Mesothelial cell of epicardium (in vitro differentiated cells): ENCODE measurements around the gene SRRM2. TPM values are rescaled to one million over a fixed set of nuclear protein-coding genes. Genes with fewer than 3 reads are reported as not detected.

Experiments used
- DNase-seq, 2 experiments: peaks; one replicate each; pipeline ENCODE4 v3.0.0; 2021; ENCODE audit warnings: low spot score in 2 of 2; ENCODE audit not compliant: unreplicated experiment in 2 of 2
- H3K27ac Mint-ChIP-seq: 2 replicates; pipeline ENCODE4 v1.8.0; 2021; ENCODE audit warnings: mixed read lengths
- H3K27me3 Mint-ChIP-seq: 2 replicates; pipeline ENCODE4 v1.8.0; 2021; ENCODE audit warnings: low read depth, mixed read lengths
- H3K36me3 Mint-ChIP-seq: 2 replicates; pipeline ENCODE4 v1.8.0; 2021; ENCODE audit warnings: mixed read lengths
- H3K4me1 Mint-ChIP-seq: 2 replicates; pipeline ENCODE4 v1.8.0; 2021; ENCODE audit warnings: mixed read lengths
- H3K4me3 Mint-ChIP-seq: 2 replicates; pipeline ENCODE4 v1.8.0; 2021; ENCODE audit warnings: mild to moderate bottlenecking, moderate library complexity, mixed read lengths
- H3K9me3 Mint-ChIP-seq: 2 replicates; pipeline ENCODE4 v1.8.0; 2021; ENCODE audit warnings: mixed read lengths
- total RNA-seq: library from RNA; stranded (reverse); gene quantifications from 3 replicates; pipeline ENCODE4 v1.2.1, GENCODE V29; 2021
- TF ChIP-seq, protein P1 (sequence below): fragments of 200-600 bp; sonication (generic); IDR thresholded peaks from one replicate; pipeline ENCODE4 v1.5.0; 2021; ENCODE audit warnings: antibody characterized with exemption; ENCODE audit not compliant: unreplicated experiment

The SRRM2 gene
- total RNA-seq, 1 donor from 2014 or later = 854 TPM

- TF ChIP-seq, protein P1, sequence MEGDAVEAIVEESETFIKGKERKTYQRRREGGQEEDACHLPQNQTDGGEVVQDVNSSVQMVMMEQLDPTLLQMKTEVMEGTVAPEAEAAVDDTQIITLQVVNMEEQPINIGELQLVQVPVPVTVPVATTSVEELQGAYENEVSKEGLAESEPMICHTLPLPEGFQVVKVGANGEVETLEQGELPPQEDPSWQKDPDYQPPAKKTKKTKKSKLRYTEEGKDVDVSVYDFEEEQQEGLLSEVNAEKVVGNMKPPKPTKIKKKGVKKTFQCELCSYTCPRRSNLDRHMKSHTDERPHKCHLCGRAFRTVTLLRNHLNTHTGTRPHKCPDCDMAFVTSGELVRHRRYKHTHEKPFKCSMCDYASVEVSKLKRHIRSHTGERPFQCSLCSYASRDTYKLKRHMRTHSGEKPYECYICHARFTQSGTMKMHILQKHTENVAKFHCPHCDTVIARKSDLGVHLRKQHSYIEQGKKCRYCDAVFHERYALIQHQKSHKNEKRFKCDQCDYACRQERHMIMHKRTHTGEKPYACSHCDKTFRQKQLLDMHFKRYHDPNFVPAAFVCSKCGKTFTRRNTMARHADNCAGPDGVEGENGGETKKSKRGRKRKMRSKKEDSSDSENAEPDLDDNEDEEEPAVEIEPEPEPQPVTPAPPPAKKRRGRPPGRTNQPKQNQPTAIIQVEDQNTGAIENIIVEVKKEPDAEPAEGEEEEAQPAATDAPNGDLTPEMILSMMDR = no peak
- peaks cover 8% of the 10 kb centered on the region for H3K9me3 Mint-ChIP-seq
- H3K4me3 Mint-ChIP-seq = no peak overlapping the region
- H3K27me3 Mint-ChIP-seq = peaks cover 19% of the 10 kb centered on the region
- no peaks in the 10 kb centered on the region for H3K36me3 Mint-ChIP-seq
- H3K27ac Mint-ChIP-seq = no peak overlapping the region
- no peaks in the 10 kb centered on the region for H3K4me1 Mint-ChIP-seq
- DNase-seq = no peak
Observed at GRCh38 chr16:2798723-2799204, 46.3 kb downstream of the SRRM2 start.

DNA sequence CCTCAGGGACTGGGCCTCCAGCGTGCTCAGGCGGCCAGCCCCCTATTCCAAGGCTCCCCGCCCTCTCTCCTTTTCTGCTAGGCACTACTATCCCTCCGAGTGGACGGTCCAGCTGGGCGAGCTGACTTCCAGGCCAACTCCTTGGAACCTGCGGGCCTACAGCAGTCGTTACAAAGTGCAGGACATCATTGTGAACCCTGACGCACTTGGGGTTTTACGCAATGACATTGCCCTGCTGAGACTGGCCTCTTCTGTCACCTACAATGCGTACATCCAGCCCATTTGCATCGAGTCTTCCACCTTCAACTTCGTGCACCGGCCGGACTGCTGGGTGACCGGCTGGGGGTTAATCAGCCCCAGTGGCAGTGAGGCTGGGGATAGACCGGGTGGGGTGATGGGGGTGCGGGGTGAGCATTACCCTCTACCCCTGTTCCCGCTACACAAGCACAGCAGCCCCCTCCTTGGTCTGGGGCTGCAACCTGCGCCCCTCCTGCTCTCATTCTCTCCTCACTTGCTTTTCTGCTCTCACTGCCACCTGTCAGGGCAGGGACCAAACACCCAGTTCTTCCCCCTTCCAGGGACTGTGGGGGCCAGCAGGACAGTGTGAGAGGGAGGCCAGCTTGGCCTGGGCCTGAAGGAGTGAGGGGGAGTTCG, 46.9 kb downstream of the SRRM2 start:
- no peaks in the 10 kb centered on the region for H3K36me3 Mint-ChIP-seq
- no peak overlapping the region for H3K27ac Mint-ChIP-seq
- peaks cover 17% of the 10 kb centered on the region for H3K27me3 Mint-ChIP-seq
- H3K4me1 Mint-ChIP-seq = no peaks in the 10 kb centered on the region
- TF ChIP-seq, protein P1 = no peak
- H3K9me3 Mint-ChIP-seq = peaks cover 12% of the 10 kb centered on the region
- H3K4me3 Mint-ChIP-seq = no peak overlapping the region
- DNase-seq = no peak

DNA sequence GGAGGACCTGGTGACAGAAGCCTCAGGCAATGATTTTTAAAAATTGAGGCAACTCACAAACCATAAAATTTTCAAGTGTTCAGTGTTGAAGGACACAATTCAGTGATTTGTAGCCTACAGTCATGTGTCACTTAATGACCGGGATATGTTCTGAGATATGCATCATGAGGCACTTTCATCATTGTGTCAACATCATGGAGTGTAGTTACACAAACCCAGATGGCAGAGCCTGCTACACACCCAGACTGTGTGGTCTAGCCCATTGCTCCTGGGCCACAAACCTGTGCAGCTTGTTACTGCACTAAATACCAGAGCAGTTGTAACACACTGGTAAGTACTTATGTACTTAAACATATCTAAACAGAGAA, 47.4 kb downstream of the SRRM2 start:
- no peaks in the 10 kb centered on the region for H3K4me1 Mint-ChIP-seq
- TF ChIP-seq, protein P1 = no peak
- H3K9me3 Mint-ChIP-seq = peaks cover 15% of the 10 kb centered on the region
- no peaks in the 10 kb centered on the region for H3K36me3 Mint-ChIP-seq
- H3K4me3 Mint-ChIP-seq = no peak overlapping the region
- no peak for DNase-seq
- H3K27ac Mint-ChIP-seq = no peak overlapping the region
- H3K27me3 Mint-ChIP-seq = peaks cover 14% of the 10 kb centered on the region

GRCh38 chr16:2803545-2804195, 51.2 kb downstream of the SRRM2 start:
- H3K9me3 Mint-ChIP-seq = peaks cover 19% of the 10 kb centered on the region
- TF ChIP-seq, protein P1 = no peak
- no peak overlapping the region for H3K27ac Mint-ChIP-seq
- peaks cover 13% of the 10 kb centered on the region for H3K27me3 Mint-ChIP-seq
- no peaks in the 10 kb centered on the region for H3K36me3 Mint-ChIP-seq
- no peak for DNase-seq
- no peak overlapping the region for H3K4me3 Mint-ChIP-seq
- H3K4me1 Mint-ChIP-seq = no peaks in the 10 kb centered on the region

GRCh38 chr16:2804728-2805127, 52.3 kb downstream of the SRRM2 start:
- Mint-ChIP-seq H3K9me3 (peaks cover 28% of the 10 kb centered on the region), H3K27me3 (peaks cover 22% of the 10 kb centered on the region), H3K4me1 (no peaks in the 10 kb centered on the region), H3K27ac (no peak overlapping the region), H3K4me3 (no peak overlapping the region), H3K36me3 (no peaks in the 10 kb centered on the region)
- TF ChIP-seq, protein P1 = no peak
- no peak for DNase-seq
